Neutrophil (primary cell): ENCODE data around the gene COMMD1.

ENCODE experiments used
- H3K27ac ChIP-seq: fragments of 200-600 bp; sonication (generic); 2 replicates; pipeline ENCODE4 v1.5.1; 2016; ENCODE audit warnings: mild to moderate bottlenecking, moderate library complexity
- H3K27me3 ChIP-seq: fragments of 200-600 bp; sonication (generic); 2 replicates; pipeline ENCODE4 v1.6.0; 2016; ENCODE audit warnings: mild to moderate bottlenecking
- H3K36me3 ChIP-seq: fragments of 200-600 bp; sonication (generic); 2 replicates; pipeline ENCODE4 v1.5.1; 2017
- H3K4me1 ChIP-seq, 2 experiments: fragments of 200-600 bp in 1 of 2; sonication (generic) in 1 of 2; 1 replicate in 1 of 2; 2 replicates in 1 of 2; pipeline versions ENCODE4 v1.5.1 to v1.6.1; 2013 to 2016; ENCODE audit warnings: low read depth in 1 of 2, low read length in 1 of 2, mild to moderate bottlenecking in 1 of 2, moderate library complexity in 1 of 2; ENCODE audit not compliant: control insufficient read depth in 1 of 2, insufficient read depth in 1 of 2
- H3K4me3 ChIP-seq, 2 experiments: fragments of 200-600 bp in 1 of 2; sonication (generic) in 1 of 2; 1 replicate in 1 of 2; 2 replicates in 1 of 2; pipeline ENCODE4 v1.5.1; 2013 to 2016; ENCODE audit warnings: low read depth in 1 of 2, low read length in 1 of 2, mild to moderate bottlenecking in 1 of 2, moderate library complexity in 1 of 2
- H3K9me3 ChIP-seq: fragments of 200-600 bp; sonication (generic); 2 replicates; pipeline ENCODE4 v1.5.1; 2016
- CTCF ChIP-seq: fragments of 200-600 bp; sonication (generic); IDR thresholded peaks from 2 replicates; pipeline ENCODE4 v1.5.1; 2016; ENCODE audit warnings: antibody characterized with exemption

Gene COMMD1

GRCh38 chr2:61926531-61927477 lies 21.3 kb downstream of the COMMD1 start:
- Histone ChIP-seq H3K36me3 (no peaks in the 10 kb centered on the region), H3K4me3 (no peak overlapping the region), H3K4me1 (no peaks in the 10 kb centered on the region), H3K27me3 (no peaks in the 10 kb centered on the region), H3K27ac (no peak overlapping the region), H3K9me3 (no peaks in the 10 kb centered on the region)
- no peak for TF ChIP-seq CTCF

GRCh38 chr2:61928826-61929461 lies 23.5 kb downstream of the COMMD1 start:
- H3K4me3 ChIP-seq: no peak overlapping the region
- H3K9me3 ChIP-seq: no peaks in the 10 kb centered on the region
- no peaks in the 10 kb centered on the region for H3K4me1 ChIP-seq
- H3K27me3 ChIP-seq: no peaks in the 10 kb centered on the region
- no peak overlapping the region for H3K27ac ChIP-seq
- TF ChIP-seq CTCF: no peak
- H3K36me3 ChIP-seq: no peaks in the 10 kb centered on the region

- no peaks in the 10 kb centered on the region for H3K27me3 ChIP-seq
- no peaks in the 10 kb centered on the region for H3K4me1 ChIP-seq
- H3K4me3 ChIP-seq: no peak overlapping the region
- H3K27ac ChIP-seq: no peak overlapping the region
- H3K9me3 ChIP-seq: no peaks in the 10 kb centered on the region
- no peaks in the 10 kb centered on the region for H3K36me3 ChIP-seq
- no peak for TF ChIP-seq CTCF
Observed at GRCh38 chr2:61937098-61937497, 31.6 kb downstream of the COMMD1 start.

- TF ChIP-seq CTCF: no peak
- Histone ChIP-seq H3K4me1 (no peaks in the 10 kb centered on the region), H3K36me3 (no peaks in the 10 kb centered on the region), H3K9me3 (no peaks in the 10 kb centered on the region), H3K27me3 (no peaks in the 10 kb centered on the region), H3K27ac (no peak overlapping the region), H3K4me3 (no peak overlapping the region)
Observed at GRCh38 chr2:61937886-61938285, 32.4 kb downstream of the COMMD1 start.

- no peak overlapping the region for H3K27ac ChIP-seq
- no peaks in the 10 kb centered on the region for H3K4me1 ChIP-seq
- no peak for TF ChIP-seq CTCF
- no peaks in the 10 kb centered on the region for H3K36me3 ChIP-seq
- no peaks in the 10 kb centered on the region for H3K9me3 ChIP-seq
- H3K4me3 ChIP-seq: no peak overlapping the region
- no peaks in the 10 kb centered on the region for H3K27me3 ChIP-seq
Observed at GRCh38 chr2:61938511-61938910, 33.0 kb downstream of the COMMD1 start.
